DMS53 (cell line): Measurements from ENCODE around the gene DCLK1.

Source experiments
- DNase-seq: peaks from one replicate; lab custom pipeline; 2025; lab: John Stamatoyannopoulos, UW

DCLK1 gene

DNA sequence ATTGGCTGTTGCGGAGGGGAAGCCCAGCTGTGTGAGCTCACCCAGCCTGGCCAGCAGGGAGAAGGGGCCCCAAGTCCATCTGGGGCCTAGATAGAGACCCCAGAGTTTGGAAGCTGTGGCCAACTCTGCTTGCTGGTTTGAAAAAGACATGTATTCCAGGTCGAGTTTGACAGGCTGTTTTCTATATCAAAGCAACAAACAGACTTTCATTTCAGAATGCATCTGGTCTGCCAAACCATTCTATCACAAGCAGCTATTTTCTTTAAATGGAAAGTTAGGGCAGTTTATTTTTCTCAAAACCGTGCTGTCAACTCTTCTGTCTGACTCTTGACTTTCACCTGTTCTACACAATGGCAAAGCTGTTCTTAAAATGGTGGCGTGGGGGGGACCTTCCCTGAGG, 185.8 kb downstream of the DCLK1 start:
- DNase-seq = no peak

GRCh38 chr13:35941374-35941773, 189.8 kb downstream of the DCLK1 start:
- no peak for DNase-seq

GRCh38 chr13:35940734-35941133, 190.4 kb downstream of the DCLK1 start:
- DNase-seq = no peak

- no peak for DNase-seq
Observed at GRCh38 chr13:35936246-35936978, 194.8 kb downstream of the DCLK1 start.

- no peak for DNase-seq
Observed at GRCh38 chr13:35930665-35931631, 200.2 kb downstream of the DCLK1 start.

DNA sequence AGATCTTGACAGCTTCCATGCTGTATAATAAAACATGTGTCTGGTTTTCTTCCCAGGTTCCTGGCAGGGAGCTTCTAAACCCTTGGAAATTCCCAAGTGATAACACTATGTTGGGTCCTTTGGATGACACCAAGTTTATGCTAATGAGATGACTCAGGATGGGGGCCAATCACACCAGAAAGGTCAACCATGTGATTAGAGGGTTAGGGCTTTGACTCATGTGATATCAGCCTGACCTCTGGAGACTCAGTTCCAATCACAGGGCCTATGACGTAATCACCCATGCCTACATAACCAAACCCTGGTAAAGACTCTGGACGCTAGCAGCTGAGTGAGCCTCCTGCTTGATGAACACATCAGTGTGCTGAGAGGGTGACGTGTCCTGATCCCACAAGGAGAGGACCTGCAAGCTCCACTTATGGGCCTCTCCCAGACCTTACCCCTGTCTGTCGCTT, 203.6 kb downstream of the DCLK1 start:
- peak; percentile 14 for DNase-seq

DNA sequence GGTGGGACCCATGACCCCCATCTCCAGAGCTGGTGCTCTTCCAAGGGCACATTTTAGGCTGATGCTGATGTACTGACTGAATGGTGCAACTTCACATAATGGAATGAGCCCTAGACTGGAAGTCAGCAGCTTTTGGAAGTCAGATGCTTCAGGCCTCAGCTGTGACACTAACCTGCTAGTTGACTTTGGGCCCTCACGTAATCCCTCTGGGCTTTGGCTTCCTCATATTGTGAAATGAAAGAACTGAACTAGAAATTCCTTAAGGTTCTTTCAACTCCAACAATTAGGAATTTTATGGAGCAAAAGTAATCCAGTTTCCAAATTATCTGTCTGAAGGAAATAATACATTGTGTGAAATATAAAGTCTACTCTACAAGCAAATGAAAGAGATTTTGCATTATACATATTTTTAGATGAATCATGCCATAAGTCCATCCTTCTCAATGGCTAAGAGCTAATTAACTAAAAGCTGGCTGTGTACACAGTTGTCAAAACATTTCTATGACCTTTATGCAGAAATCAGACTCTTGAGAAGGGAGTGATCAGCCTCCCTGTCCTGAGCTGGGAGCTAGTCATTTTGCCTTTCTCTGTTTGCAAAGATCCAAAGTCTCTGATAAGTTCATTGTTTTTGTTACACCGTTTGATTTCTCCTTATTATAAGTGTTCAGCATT, 204.2 kb downstream of the DCLK1 start:
- DNase-seq = no peak

GRCh38 chr13:35925669-35926068, 205.5 kb downstream of the DCLK1 start:
- no peak for DNase-seq

DNA sequence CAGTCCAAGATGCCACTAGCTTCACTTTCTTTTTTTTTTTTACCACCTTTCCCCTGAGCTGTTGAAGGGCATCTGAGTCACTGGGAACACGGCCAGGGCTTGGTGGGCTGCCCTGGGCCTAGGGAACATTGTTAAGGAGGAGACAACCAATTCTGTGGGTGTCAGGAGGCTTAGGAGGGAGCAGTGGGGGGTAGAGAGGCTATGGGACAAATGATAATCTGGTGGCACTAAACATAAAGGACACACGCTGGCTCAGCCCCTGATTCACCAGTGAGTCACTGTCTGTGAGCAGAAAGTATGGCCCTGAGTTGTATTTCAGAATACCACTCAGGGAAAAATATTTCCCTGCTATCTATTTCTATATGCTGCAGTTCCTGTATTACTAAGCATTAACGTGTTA, 207.8 kb downstream of the DCLK1 start:
- no peak for DNase-seq

- DNase-seq = no peak
Observed at GRCh38 chr13:35920816-35921215, 210.4 kb downstream of the DCLK1 start.

- no peak for DNase-seq
Observed at GRCh38 chr13:35917942-35918645, 213.1 kb downstream of the DCLK1 start.

- DNase-seq = no peak
Observed at GRCh38 chr13:35917252-35917941, 213.8 kb downstream of the DCLK1 start.

DNA sequence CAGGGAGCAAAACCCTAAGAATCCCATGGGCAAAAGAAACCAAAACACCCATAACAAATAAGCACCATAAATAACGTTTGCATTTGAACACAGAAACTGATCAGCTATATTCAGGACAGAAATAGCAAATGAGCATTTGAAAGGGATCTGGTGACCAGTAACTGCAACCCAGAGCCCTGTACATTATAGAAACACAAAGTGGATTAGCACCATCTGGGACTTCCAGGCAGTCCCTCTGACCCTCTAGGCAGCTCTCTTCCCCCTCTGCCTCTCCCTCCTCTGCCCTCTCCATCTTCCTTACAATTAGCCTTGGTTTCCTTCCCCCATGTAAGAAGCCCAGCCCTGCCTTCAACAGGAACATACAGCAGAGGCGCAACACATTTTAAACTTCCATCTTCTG, 215.0 kb downstream of the DCLK1 start:
- no peak for DNase-seq

GRCh38 chr13:35914662-35915061, 216.5 kb downstream of the DCLK1 start:
- no peak for DNase-seq

GRCh38 chr13:35912841-35913240, 218.3 kb downstream of the DCLK1 start:
- DNase-seq = no peak

DNA sequence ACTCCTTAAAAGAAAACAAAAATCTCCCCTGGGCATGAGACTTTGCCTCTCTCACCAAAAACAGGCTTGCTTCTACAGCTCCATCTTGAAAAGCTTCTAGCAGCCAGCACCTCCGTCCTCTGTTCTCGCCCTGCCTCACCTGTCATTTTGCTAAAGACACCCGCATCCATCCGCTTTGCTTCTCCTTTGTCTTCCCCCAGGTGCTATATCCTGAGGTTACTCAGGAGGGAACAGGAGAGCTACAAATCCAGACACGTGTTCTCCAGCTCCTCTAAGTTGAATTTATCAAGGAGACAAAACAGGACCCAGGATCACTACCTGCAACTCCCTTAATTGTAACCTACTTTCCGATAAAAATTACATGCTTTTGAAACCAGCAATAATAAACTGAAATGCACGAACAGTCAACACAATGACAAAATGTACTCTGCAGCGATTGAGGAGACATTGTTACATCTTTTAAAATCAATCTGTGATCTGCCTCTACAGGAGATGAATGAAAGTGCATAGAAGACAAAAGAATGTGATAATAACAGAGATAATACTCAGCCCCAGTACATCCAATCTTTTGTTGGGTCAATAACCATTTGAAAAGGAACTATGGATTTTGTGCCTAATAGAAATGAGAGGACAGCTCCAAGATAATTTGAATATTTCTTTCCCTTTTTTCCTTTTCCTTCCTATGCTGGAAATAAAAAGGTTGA, 221.2 kb downstream of the DCLK1 start:
- DNase-seq = no peak

DNA sequence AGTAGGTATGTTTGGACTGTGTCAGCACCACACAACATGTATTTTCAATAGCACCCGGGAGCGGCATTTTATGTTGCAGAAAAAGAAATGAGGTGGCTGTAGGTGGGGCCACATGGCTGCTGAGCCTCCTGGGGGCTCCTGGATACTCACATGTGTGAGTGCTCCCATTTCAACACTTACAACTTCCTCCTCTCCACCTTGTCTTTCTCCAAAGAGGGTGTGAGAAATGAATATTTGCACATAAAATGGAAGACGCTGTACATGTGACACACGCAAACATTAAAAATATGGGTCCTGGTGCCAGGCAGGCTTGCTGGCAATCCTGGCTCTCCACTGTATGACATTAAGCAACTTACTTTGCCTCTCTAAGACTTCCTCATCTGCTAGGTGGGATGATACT, 222.1 kb downstream of the DCLK1 start:
- DNase-seq = no peak

GRCh38 chr13:35908226-35908625, 223.0 kb downstream of the DCLK1 start:
- no peak for DNase-seq

- no peak for DNase-seq
Observed at GRCh38 chr13:35906636-35907035, 224.5 kb downstream of the DCLK1 start.

GRCh38 chr13:35903075-35903474, 228.1 kb downstream of the DCLK1 start:
- no peak for DNase-seq

DNA sequence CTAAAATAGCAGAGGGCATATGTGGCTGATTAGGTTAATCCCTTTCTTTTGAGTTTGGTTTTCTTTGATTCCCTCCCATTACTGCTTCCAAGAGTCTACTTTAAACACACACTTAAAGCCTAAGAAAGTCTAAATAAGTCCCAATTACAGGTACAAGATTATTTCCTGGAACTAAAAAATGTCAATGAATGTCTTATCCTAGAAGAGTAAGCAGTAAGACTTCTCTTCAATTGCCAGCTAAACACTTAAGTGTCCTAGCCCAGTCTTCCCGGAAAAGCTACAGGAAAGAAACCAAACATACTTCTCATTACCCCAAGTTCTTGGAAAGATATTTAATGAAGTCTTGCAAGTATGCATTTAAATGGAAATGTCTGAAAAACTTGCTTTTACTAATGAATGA, 233.1 kb downstream of the DCLK1 start:
- no peak for DNase-seq
